NCI-H1930 (cell line): Measurements from ENCODE around the gene MSX1.
"Not testable (repeated sequence)": the region's sequence is repeated elsewhere in the genome, so short reads cannot be mapped to it uniquely, and the experiment has no call there.

Source experiments
- DNase-seq, 2 experiments: peaks; one replicate each; lab custom pipeline; 2025; lab: John Stamatoyannopoulos, UW

MSX1 gene

GRCh38 chr4:4859325-4859798 lies at the start of gene MSX1:
Gene MSX1 (plus strand): TSS chr4:4859665. CDS start chr4:4859900, 235 bp downstream.
- peak; percentile 70 to 83 for DNase-seq

- DNase-seq: no peak
Measured at GRCh38 chr4:4810092-4810774, 49.2 kb upstream of the MSX1 start.

GRCh38 chr4:4810778-4811177 lies 48.7 kb upstream of the MSX1 start:
- DNase-seq: no peak

GRCh38 chr4:4812145-4812794 lies 47.2 kb upstream of the MSX1 start:
- no peak for DNase-seq

GRCh38 chr4:4818415-4819212 lies 40.9 kb upstream of the MSX1 start:
- DNase-seq: no peak

GRCh38 chr4:4819213-4819606 lies 40.3 kb upstream of the MSX1 start:
- DNase-seq: no peak

GRCh38 chr4:4820261-4820660 lies 39.2 kb upstream of the MSX1 start:
- no peak for DNase-seq

- no peak for DNase-seq
Measured at GRCh38 chr4:4820739-4821138, 38.7 kb upstream of the MSX1 start.

- no peak for DNase-seq
Measured at GRCh38 chr4:4821577-4821976, 37.9 kb upstream of the MSX1 start.

GRCh38 chr4:4822286-4822685 lies 37.2 kb upstream of the MSX1 start:
- not testable (repeated sequence) for DNase-seq

GRCh38 chr4:4823621-4824162 lies 35.8 kb upstream of the MSX1 start:
- no peak for DNase-seq

GRCh38 chr4:4824232-4824631 lies 35.2 kb upstream of the MSX1 start:
- no peak for DNase-seq

- no peak for DNase-seq
Measured at GRCh38 chr4:4825431-4825830, 34.0 kb upstream of the MSX1 start.

- no peak for DNase-seq
Measured at GRCh38 chr4:4829837-4830236, 29.6 kb upstream of the MSX1 start.

GRCh38 chr4:4831266-4831665 lies 28.2 kb upstream of the MSX1 start:
- DNase-seq: no peak

GRCh38 chr4:4831825-4832224 lies 27.6 kb upstream of the MSX1 start:
- no peak for DNase-seq

- no peak for DNase-seq
Measured at GRCh38 chr4:4836044-4836443, 23.4 kb upstream of the MSX1 start.

GRCh38 chr4:4837316-4837715 lies 22.1 kb upstream of the MSX1 start:
- no peak for DNase-seq

GRCh38 chr4:4838051-4838935 lies 21.2 kb upstream of the MSX1 start:
- DNase-seq: no peak

GRCh38 chr4:4838936-4839810 lies 20.3 kb upstream of the MSX1 start:
- DNase-seq: no peak

GRCh38 chr4:4840351-4840750 lies 19.1 kb upstream of the MSX1 start:
- no peak for DNase-seq
